Epithelial cell of esophagus (primary cell): ENCODE measurements around the gene PDE7B.

Source experiments
- DNase-seq: peaks from one replicate; pipeline ENCODE4 v3.0.0; 2010; ENCODE audit warnings: low read depth
- H3K4me3 ChIP-seq: 2 replicates; pipeline ENCODE4 v1.5.1; 2011; ENCODE audit warnings: mild to moderate bottlenecking, low read length, control low read depth
- CTCF ChIP-seq: IDR thresholded peaks from 2 replicates; pipeline ENCODE4 v1.5.1; 2011; ENCODE audit warnings: low read depth, mild to moderate bottlenecking, low read length, control low read depth, inconsistent platforms; ENCODE audit not compliant: insufficient read depth; ENCODE audit errors: missing control alignments

The PDE7B gene

GRCh38 chr6:135842618-135843392, 8.7 kb upstream of the PDE7B start:
- no peak for DNase-seq
- no peak for TF ChIP-seq CTCF
- H3K4me3 ChIP-seq: no peak overlapping the region

- DNase-seq: peak; percentile 5
- no peak for TF ChIP-seq CTCF
- no peak overlapping the region for H3K4me3 ChIP-seq
These were observed 619 bp upstream of the PDE7B start for GRCh38 chr6:135850882-135851281.

GRCh38 chr6:135852746-135853145, 1.2 kb downstream of the PDE7B start:
- H3K4me3 ChIP-seq: no peak overlapping the region
- no peak for DNase-seq
- no peak for TF ChIP-seq CTCF

- no peak for DNase-seq
- TF ChIP-seq CTCF: no peak
- H3K4me3 ChIP-seq: no peak overlapping the region
These were observed 1.7 kb downstream of the PDE7B start for GRCh38 chr6:135853227-135853626.

- DNase-seq: no peak
- H3K4me3 ChIP-seq: no peak overlapping the region
- TF ChIP-seq CTCF: no peak
These were observed 2.5 kb downstream of the PDE7B start for GRCh38 chr6:135853986-135854385.

GRCh38 chr6:135854799-135855198, 3.3 kb downstream of the PDE7B start:
- no peak overlapping the region for H3K4me3 ChIP-seq
- DNase-seq: no peak
- TF ChIP-seq CTCF: no peak

GRCh38 chr6:135858931-135859330, 7.4 kb downstream of the PDE7B start:
- no peak overlapping the region for H3K4me3 ChIP-seq
- TF ChIP-seq CTCF: no peak
- no peak for DNase-seq
